Measurements from ENCODE around the gene SERP2. TPM values are rescaled to one million over a fixed set of nuclear protein-coding genes. Genes with fewer than 3 reads are reported as not detected.

The SERP2 gene
- total and polyA plus RNA-seq, 2 donors (not counting 1 experiment from before 2014, with no cell fraction given), result 0.43 TPM; not detected in 1

- Histone ChIP-seq H3K4me2 (replicated peaks; ENCODE audit: low read depth, low read length, poor library complexity, severe bottlenecking) (no peak overlapping the region), H2AFZ (ENCODE audit: insufficient read depth, low read depth, low read length, poor library complexity, severe bottlenecking) (no peak overlapping the region), H3K27me3 (replicated peaks in 1 of 4; ENCODE audit: control extremely low read depth in 1 of 4, control insufficient read depth in 3 of 4, insufficient read depth in 4 of 4, low read length in 3 of 4) (no peaks in the 10 kb centered on the region), H4K20me1 (ENCODE audit: control insufficient read depth, insufficient read depth, low read length, poor library complexity, severe bottlenecking) (no peaks in the 10 kb centered on the region), H3K27ac (ENCODE audit: low read length in 2 of 2) (no peak overlapping the region), H3K36me3 (replicated peaks in 1 of 2; ENCODE audit: control extremely low read depth in 1 of 2, control insufficient read depth in 1 of 2, extremely low read depth in 1 of 2, insufficient read depth in 2 of 2, low read length in 1 of 2) (no peaks in the 10 kb centered on the region), H3K79me2 (ENCODE audit: control insufficient read depth, insufficient read depth, low read length) (no peaks in the 10 kb centered on the region), H3K4me3 (ENCODE audit: control extremely low read depth in 1 of 5, extremely low read depth in 1 of 5, insufficient read depth in 1 of 5, low read depth in 2 of 5, low read length in 4 of 5) (no peak overlapping the region), H3K9ac (ENCODE audit: low read length) (no peak overlapping the region), H3K9me3 (ENCODE audit: control extremely low read depth in 1 of 3, control insufficient read depth in 2 of 3, insufficient read depth in 1 of 3, low read length in 2 of 3) (no peaks in the 10 kb centered on the region), H3K4me1 (ENCODE audit: control insufficient read depth in 2 of 2, insufficient read depth in 2 of 2, low read length in 2 of 2) (no peaks in the 10 kb centered on the region)
- Mint-ChIP-seq H3K9me3 (ENCODE audit: insufficient read depth) (no peaks in the 10 kb centered on the region), H3K27me3 (no peaks in the 10 kb centered on the region), H3K4me3 (no peak overlapping the region), H3K27ac (no peak overlapping the region), H3K4me1 (no peaks in the 10 kb centered on the region)
- no peak for DNase-seq
- intact Hi-C loops (cut with micrococcal nuclease), result no loop called here
- TF ChIP-seq, protein P1, sequence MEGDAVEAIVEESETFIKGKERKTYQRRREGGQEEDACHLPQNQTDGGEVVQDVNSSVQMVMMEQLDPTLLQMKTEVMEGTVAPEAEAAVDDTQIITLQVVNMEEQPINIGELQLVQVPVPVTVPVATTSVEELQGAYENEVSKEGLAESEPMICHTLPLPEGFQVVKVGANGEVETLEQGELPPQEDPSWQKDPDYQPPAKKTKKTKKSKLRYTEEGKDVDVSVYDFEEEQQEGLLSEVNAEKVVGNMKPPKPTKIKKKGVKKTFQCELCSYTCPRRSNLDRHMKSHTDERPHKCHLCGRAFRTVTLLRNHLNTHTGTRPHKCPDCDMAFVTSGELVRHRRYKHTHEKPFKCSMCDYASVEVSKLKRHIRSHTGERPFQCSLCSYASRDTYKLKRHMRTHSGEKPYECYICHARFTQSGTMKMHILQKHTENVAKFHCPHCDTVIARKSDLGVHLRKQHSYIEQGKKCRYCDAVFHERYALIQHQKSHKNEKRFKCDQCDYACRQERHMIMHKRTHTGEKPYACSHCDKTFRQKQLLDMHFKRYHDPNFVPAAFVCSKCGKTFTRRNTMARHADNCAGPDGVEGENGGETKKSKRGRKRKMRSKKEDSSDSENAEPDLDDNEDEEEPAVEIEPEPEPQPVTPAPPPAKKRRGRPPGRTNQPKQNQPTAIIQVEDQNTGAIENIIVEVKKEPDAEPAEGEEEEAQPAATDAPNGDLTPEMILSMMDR (IDR thresholded peaks at IDR 0.05), result no peak
- no peak for TF ChIP-seq EZH2 (IDR thresholded peaks at IDR 0.05; ENCODE audit: borderline replicate concordance, insufficient read depth, low read depth, low read length, poor library complexity, severe bottlenecking)
- WGBS (ENCODE audit: insufficient coverage), result 62% methylated on average over 6 of the region's 11 CpGs
- ATAC-seq (ENCODE audit: low read depth), result no peak
- ChIA-PET POLR2A (no interaction called here), CTCF (no interaction called here)
These were observed 11.1 kb upstream of the SERP2 start for GRCh38 chr13:44362394-44363040.

- DNase-seq (no peak), ATAC-seq (ENCODE audit: low read depth) (no peak)
- Histone ChIP-seq H3K4me1 (ENCODE audit: control insufficient read depth in 2 of 2, insufficient read depth in 2 of 2, low read length in 2 of 2) (no peaks in the 10 kb centered on the region), H2AFZ (ENCODE audit: insufficient read depth, low read depth, low read length, poor library complexity, severe bottlenecking) (no peak overlapping the region), H4K20me1 (ENCODE audit: control insufficient read depth, insufficient read depth, low read length, poor library complexity, severe bottlenecking) (no peaks in the 10 kb centered on the region), H3K36me3 (replicated peaks in 1 of 2; ENCODE audit: control extremely low read depth in 1 of 2, control insufficient read depth in 1 of 2, extremely low read depth in 1 of 2, insufficient read depth in 2 of 2, low read length in 1 of 2) (no peaks in the 10 kb centered on the region), H3K9ac (ENCODE audit: low read length) (no peak overlapping the region), H3K27ac (ENCODE audit: low read length in 2 of 2) (no peak overlapping the region), H3K4me2 (replicated peaks; ENCODE audit: low read depth, low read length, poor library complexity, severe bottlenecking) (no peak overlapping the region), H3K9me3 (ENCODE audit: control extremely low read depth in 1 of 3, control insufficient read depth in 2 of 3, insufficient read depth in 1 of 3, low read length in 2 of 3) (no peaks in the 10 kb centered on the region), H3K27me3 (replicated peaks in 1 of 4; ENCODE audit: control extremely low read depth in 1 of 4, control insufficient read depth in 3 of 4, insufficient read depth in 4 of 4, low read length in 3 of 4) (no peaks in the 10 kb centered on the region), H3K79me2 (ENCODE audit: control insufficient read depth, insufficient read depth, low read length) (no peaks in the 10 kb centered on the region), H3K4me3 (ENCODE audit: control extremely low read depth in 1 of 5, extremely low read depth in 1 of 5, insufficient read depth in 1 of 5, low read depth in 2 of 5, low read length in 4 of 5) (no peak overlapping the region)
- H3K27ac Mint-ChIP-seq, result no peak overlapping the region
- no peaks in the 10 kb centered on the region for H3K27me3 Mint-ChIP-seq
- intact Hi-C loops (cut with micrococcal nuclease), result no loop called here
- H3K9me3 Mint-ChIP-seq (ENCODE audit: insufficient read depth), result no peaks in the 10 kb centered on the region
- CTCF ChIA-PET, result no interaction called here
- H3K4me3 Mint-ChIP-seq, result no peak overlapping the region
- TF ChIP-seq, protein P1 (IDR thresholded peaks at IDR 0.05), result no peak
- no peak for TF ChIP-seq EZH2 (IDR thresholded peaks at IDR 0.05; ENCODE audit: borderline replicate concordance, insufficient read depth, low read depth, low read length, poor library complexity, severe bottlenecking)
- WGBS (ENCODE audit: insufficient coverage), result no CpG with 5 or more reads among the region's 11 CpGs
- POLR2A ChIA-PET, result no interaction called here
- no peaks in the 10 kb centered on the region for H3K4me1 Mint-ChIP-seq
These were observed 9.8 kb upstream of the SERP2 start for GRCh38 chr13:44363631-44364344.

Data from B cell (primary cell).